Panc1 (cell line): ENCODE results near the gene URAD.

Experiments used
- POLR2AphosphoS5 ChIP-seq: IDR thresholded peaks from 2 replicates; pipeline ENCODE4 v1.6.1; 2012; ENCODE audit warnings: mild to moderate bottlenecking, low read depth, low read length, moderate library complexity
- SIN3A ChIP-seq: IDR thresholded peaks from 2 replicates; pipeline ENCODE4 v1.6.1; 2012; ENCODE audit warnings: low read depth, mild to moderate bottlenecking, low read length, moderate library complexity, borderline replicate concordance; ENCODE audit not compliant: insufficient read depth
- TCF7L2 ChIP-seq: IDR thresholded peaks from 2 replicates; pipeline ENCODE4 v1.6.1; 2011; ENCODE audit warnings: mild to moderate bottlenecking, low read depth, low read length, inconsistent platforms
- TF ChIP-seq, protein P1 (sequence below): fragments of 450-650 bp; IDR thresholded peaks from 2 replicates; pipeline ENCODE4 v1.5.1; 2017; ENCODE audit warnings: mild to moderate bottlenecking
- TF ChIP-seq, protein P2 (sequence below), 2 experiments: IDR thresholded peaks; 2 replicates each; pipeline ENCODE4 v1.6.1; 2011 to 2012; ENCODE audit warnings: low read depth in 2 of 2, control low read depth in 1 of 2, low read length in 1 of 2, mild to moderate bottlenecking in 1 of 2, moderate library complexity in 1 of 2; ENCODE audit not compliant: insufficient read depth in 1 of 2

DNA sequence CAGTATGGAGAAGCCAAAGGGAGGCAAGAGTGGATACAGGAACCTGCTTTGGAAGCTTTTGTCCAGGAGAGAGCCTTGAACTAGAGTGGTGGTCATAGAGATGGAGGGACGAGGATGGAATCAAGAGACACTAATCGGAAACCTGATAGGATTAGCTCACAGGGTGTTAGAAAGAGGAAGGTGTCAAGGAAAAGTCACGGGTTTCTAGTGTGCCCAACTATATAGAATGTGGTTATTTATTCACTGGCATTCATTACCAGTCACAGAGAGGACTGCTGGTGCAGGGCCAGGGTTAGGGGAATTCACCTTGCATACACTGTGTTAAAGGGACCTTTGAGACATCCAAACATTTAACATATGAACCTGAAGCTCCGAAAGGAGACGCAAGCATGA, 43.4 kb upstream of the URAD start:
- no peak for TF ChIP-seq TCF7L2
- TF ChIP-seq, protein P1, sequence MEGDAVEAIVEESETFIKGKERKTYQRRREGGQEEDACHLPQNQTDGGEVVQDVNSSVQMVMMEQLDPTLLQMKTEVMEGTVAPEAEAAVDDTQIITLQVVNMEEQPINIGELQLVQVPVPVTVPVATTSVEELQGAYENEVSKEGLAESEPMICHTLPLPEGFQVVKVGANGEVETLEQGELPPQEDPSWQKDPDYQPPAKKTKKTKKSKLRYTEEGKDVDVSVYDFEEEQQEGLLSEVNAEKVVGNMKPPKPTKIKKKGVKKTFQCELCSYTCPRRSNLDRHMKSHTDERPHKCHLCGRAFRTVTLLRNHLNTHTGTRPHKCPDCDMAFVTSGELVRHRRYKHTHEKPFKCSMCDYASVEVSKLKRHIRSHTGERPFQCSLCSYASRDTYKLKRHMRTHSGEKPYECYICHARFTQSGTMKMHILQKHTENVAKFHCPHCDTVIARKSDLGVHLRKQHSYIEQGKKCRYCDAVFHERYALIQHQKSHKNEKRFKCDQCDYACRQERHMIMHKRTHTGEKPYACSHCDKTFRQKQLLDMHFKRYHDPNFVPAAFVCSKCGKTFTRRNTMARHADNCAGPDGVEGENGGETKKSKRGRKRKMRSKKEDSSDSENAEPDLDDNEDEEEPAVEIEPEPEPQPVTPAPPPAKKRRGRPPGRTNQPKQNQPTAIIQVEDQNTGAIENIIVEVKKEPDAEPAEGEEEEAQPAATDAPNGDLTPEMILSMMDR, result no peak
- TF ChIP-seq, protein P2, sequence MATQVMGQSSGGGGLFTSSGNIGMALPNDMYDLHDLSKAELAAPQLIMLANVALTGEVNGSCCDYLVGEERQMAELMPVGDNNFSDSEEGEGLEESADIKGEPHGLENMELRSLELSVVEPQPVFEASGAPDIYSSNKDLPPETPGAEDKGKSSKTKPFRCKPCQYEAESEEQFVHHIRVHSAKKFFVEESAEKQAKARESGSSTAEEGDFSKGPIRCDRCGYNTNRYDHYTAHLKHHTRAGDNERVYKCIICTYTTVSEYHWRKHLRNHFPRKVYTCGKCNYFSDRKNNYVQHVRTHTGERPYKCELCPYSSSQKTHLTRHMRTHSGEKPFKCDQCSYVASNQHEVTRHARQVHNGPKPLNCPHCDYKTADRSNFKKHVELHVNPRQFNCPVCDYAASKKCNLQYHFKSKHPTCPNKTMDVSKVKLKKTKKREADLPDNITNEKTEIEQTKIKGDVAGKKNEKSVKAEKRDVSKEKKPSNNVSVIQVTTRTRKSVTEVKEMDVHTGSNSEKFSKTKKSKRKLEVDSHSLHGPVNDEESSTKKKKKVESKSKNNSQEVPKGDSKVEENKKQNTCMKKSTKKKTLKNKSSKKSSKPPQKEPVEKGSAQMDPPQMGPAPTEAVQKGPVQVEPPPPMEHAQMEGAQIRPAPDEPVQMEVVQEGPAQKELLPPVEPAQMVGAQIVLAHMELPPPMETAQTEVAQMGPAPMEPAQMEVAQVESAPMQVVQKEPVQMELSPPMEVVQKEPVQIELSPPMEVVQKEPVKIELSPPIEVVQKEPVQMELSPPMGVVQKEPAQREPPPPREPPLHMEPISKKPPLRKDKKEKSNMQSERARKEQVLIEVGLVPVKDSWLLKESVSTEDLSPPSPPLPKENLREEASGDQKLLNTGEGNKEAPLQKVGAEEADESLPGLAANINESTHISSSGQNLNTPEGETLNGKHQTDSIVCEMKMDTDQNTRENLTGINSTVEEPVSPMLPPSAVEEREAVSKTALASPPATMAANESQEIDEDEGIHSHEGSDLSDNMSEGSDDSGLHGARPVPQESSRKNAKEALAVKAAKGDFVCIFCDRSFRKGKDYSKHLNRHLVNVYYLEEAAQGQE (IDR thresholded peaks at IDR 0.05; ENCODE audit: insufficient read depth in 1 of 2, low read depth in 2 of 2, low read length in 1 of 2), result no peak
- no peak for TF ChIP-seq POLR2AphosphoS5
- no peak for TF ChIP-seq SIN3A
